GM06990 (cell line): ENCODE results near the gene TBX15.

ENCODE experiments used
- DNase-seq: peaks from one replicate; pipeline ENCODE4 v3.0.0-alpha.2; 2011; ENCODE audit not compliant: insufficient read length; ENCODE audit errors: extremely low read depth
- H3K27me3 ChIP-seq: replicated peaks from 2 replicates; pipeline ENCODE4 v1.6.0; 2011; ENCODE audit warnings: low read length; ENCODE audit not compliant: control insufficient read depth, insufficient read depth
- H3K36me3 ChIP-seq: 2 replicates; pipeline ENCODE4 v1.5.1; 2011; ENCODE audit warnings: low read length; ENCODE audit not compliant: control insufficient read depth, insufficient read depth
- H3K4me3 ChIP-seq: replicated peaks from 2 replicates; pipeline ENCODE4 v1.5.1; 2011; ENCODE audit warnings: low read depth, mild to moderate bottlenecking, control low read depth, low read length
- CTCF ChIP-seq: IDR thresholded peaks from 2 replicates; pipeline ENCODE4 v1.5.1; 2011; ENCODE audit warnings: low read length, control low read depth, mild to moderate bottlenecking, inconsistent platforms; ENCODE audit not compliant: insufficient read depth, poor library complexity, severe bottlenecking

Gene TBX15

GRCh38 chr1:118993700-118994026 is 5.5 kb upstream of the TBX15 start:
- H3K27me3 ChIP-seq = peaks cover 1% of the 10 kb centered on the region
- DNase-seq = no peak
- no peak for TF ChIP-seq CTCF

GRCh38 chr1:118992868-118993699 is 4.9 kb upstream of the TBX15 start:
- TF ChIP-seq CTCF = no peak
- Histone ChIP-seq H3K27me3 (peaks cover 1% of the 10 kb centered on the region), H3K4me3 (no peak overlapping the region), H3K36me3 (no peaks in the 10 kb centered on the region)
- no peak for DNase-seq

More at GRCh38 chr1:118993700-118994026, 5.5 kb upstream of the TBX15 start:
- Histone ChIP-seq H3K4me3 (no peak overlapping the region), H3K36me3 (no peaks in the 10 kb centered on the region)

- no peaks in the 10 kb centered on the region for H3K36me3 ChIP-seq
- TF ChIP-seq CTCF = no peak
- DNase-seq = no peak
- no peak overlapping the region for H3K4me3 ChIP-seq
- H3K27me3 ChIP-seq = peaks cover 1% of the 10 kb centered on the region
Observed at GRCh38 chr1:118992237-118992825, 4.2 kb upstream of the TBX15 start.

- TF ChIP-seq CTCF = no peak
- Histone ChIP-seq H3K4me3 (no peak overlapping the region), H3K27me3 (peaks cover 1% of the 10 kb centered on the region), H3K36me3 (no peaks in the 10 kb centered on the region)
- no peak for DNase-seq
Observed at GRCh38 chr1:118991448-118991847, 3.3 kb upstream of the TBX15 start.

- no peaks in the 10 kb centered on the region for H3K36me3 ChIP-seq
- peaks cover 1% of the 10 kb centered on the region for H3K27me3 ChIP-seq
- DNase-seq = no peak
- TF ChIP-seq CTCF = no peak
- H3K4me3 ChIP-seq = no peak overlapping the region
Observed at GRCh38 chr1:118990513-118991152, 2.5 kb upstream of the TBX15 start.
